Smooth muscle cell (in vitro differentiated cells): ENCODE data around the gene PARP15. TPM values are rescaled to one million over a fixed set of nuclear protein-coding genes. Genes with fewer than 3 reads are reported as not detected.

Experiments
- DNase-seq: peaks from one replicate; lab custom pipeline; 2025; ENCODE audit not compliant: unreplicated experiment; lab: John Stamatoyannopoulos, UW
- H2AFZ ChIP-seq: fragments of 200-600 bp; sonication (generic); 2 replicates; pipeline ENCODE4 v1.6.0; 2016; ENCODE audit warnings: antibody characterized with exemption, low read depth, mild to moderate bottlenecking
- H3F3A ChIP-seq: fragments of 200-600 bp; sonication (generic); 2 replicates; pipeline ENCODE4 v1.6.0; 2017; ENCODE audit warnings: antibody characterized with exemption, low read depth
- H3K27ac ChIP-seq: fragments of 200-600 bp; sonication (generic); 2 replicates; pipeline ENCODE4 v1.5.1; 2016; ENCODE audit warnings: low read depth, mild to moderate bottlenecking
- H3K27me3 ChIP-seq: fragments of 200-600 bp; sonication (generic); 2 replicates; pipeline ENCODE4 v1.6.1; 2016; ENCODE audit warnings: low read depth, mild to moderate bottlenecking
- H3K36me3 ChIP-seq: fragments of 200-600 bp; sonication (generic); 2 replicates; pipeline ENCODE4 v1.5.1; 2016; ENCODE audit warnings: low read depth
- H3K4me1 ChIP-seq: fragments of 200-600 bp; sonication (generic); 2 replicates; pipeline ENCODE4 v1.5.1; 2016; ENCODE audit warnings: low read depth
- H3K4me2 ChIP-seq: fragments of 200-600 bp; sonication (generic); 2 replicates; pipeline ENCODE4 v1.6.0; 2016; ENCODE audit warnings: mild to moderate bottlenecking
- H3K4me3 ChIP-seq: fragments of 200-600 bp; sonication (generic); 2 replicates; pipeline ENCODE4 v1.5.1; 2016; ENCODE audit warnings: mild to moderate bottlenecking
- H3K79me2 ChIP-seq: fragments of 200-600 bp; sonication (generic); 2 replicates; pipeline ENCODE4 v1.6.0; 2016; ENCODE audit warnings: low read depth, mild to moderate bottlenecking
- H3K9ac ChIP-seq: fragments of 200-600 bp; sonication (generic); 2 replicates; pipeline ENCODE4 v1.6.0; 2016; ENCODE audit warnings: low read depth
- H3K9me3 ChIP-seq: fragments of 200-600 bp; sonication (generic); replicated peaks from 2 replicates; pipeline ENCODE4 v1.5.1; 2016; ENCODE audit warnings: low read depth
- H4K20me1 ChIP-seq: fragments of 200-600 bp; sonication (generic); 2 replicates; pipeline ENCODE4 v1.6.0; 2016; ENCODE audit warnings: low read depth
- CTCF ChIP-seq: fragments of 200-600 bp; sonication (generic); IDR thresholded peaks from 2 replicates; pipeline ENCODE4 v1.5.1; 2017; ENCODE audit warnings: borderline replicate concordance, mild to moderate bottlenecking, antibody characterized with exemption; ENCODE audit not compliant: insufficient read depth, poor library complexity, severe bottlenecking
- WGBS: methylation state at CpG from one replicate; pipeline ENCODE4 v1.1.7; 2016; ENCODE audit warnings: low lambda C conversion rate; 5-methylcytosine and 5-hydroxymethylcytosine counted together
- polyA plus RNA-seq: library from polyadenylated mRNA; unstranded; fragments of >200 nt; fragmentation: Nextera tagmentation; extraction: Ambion mirVana; gene quantifications from 2 replicates; pipeline ENCODE4 v1.2.1, GENCODE V29; 2016
- total RNA-seq: library from RNA; depleted of rRNA; stranded (reverse); fragments of >200 nt; gene quantifications from 2 replicates; pipeline ENCODE4 v1.2.3, GENCODE V29; 2014

PARP15 gene
- total and polyA plus RNA-seq, 2 experiments from 2014 or later, result 0.40 TPM; not detected in 1

- WGBS, result 44% methylated on average over 3 of the region's 3 CpGs
- Histone ChIP-seq H3K4me3 (no peak overlapping the region), H3K9me3 (no peaks in the 10 kb centered on the region), H3K27ac (no peak overlapping the region), H3K79me2 (no peaks in the 10 kb centered on the region), H3K4me2 (peak overlapping the region; percentile 0), H3F3A (no peaks in the 10 kb centered on the region), H3K27me3 (no peaks in the 10 kb centered on the region), H2AFZ (no peak overlapping the region), H3K9ac (no peak overlapping the region), H4K20me1 (no peaks in the 10 kb centered on the region), H3K4me1 (peaks cover 8% of the 10 kb centered on the region), H3K36me3 (no peaks in the 10 kb centered on the region)
- no peak for TF ChIP-seq CTCF
- DNase-seq, result no peak
These were observed 37.9 kb downstream of the PARP15 start for GRCh38 chr3:122615303-122615702.

GRCh38 chr3:122618614-122619013 is 41.2 kb downstream of the PARP15 start:
- no peak overlapping the region for H3K4me3 ChIP-seq
- H3F3A ChIP-seq, result no peaks in the 10 kb centered on the region
- no peak for TF ChIP-seq CTCF
- no peak for DNase-seq
- H3K4me1 ChIP-seq, result peaks cover 8% of the 10 kb centered on the region
- no peaks in the 10 kb centered on the region for H3K9me3 ChIP-seq
- WGBS, result 79% methylated on average over 3 of the region's 3 CpGs
- no peak overlapping the region for H3K9ac ChIP-seq
- H3K79me2 ChIP-seq, result no peaks in the 10 kb centered on the region
- no peak overlapping the region for H3K27ac ChIP-seq
- no peaks in the 10 kb centered on the region for H4K20me1 ChIP-seq
- H3K36me3 ChIP-seq, result no peaks in the 10 kb centered on the region
- no peak overlapping the region for H2AFZ ChIP-seq
- no peak overlapping the region for H3K4me2 ChIP-seq
- H3K27me3 ChIP-seq, result no peaks in the 10 kb centered on the region

- Histone ChIP-seq H3K9me3 (no peaks in the 10 kb centered on the region), H3K27me3 (no peaks in the 10 kb centered on the region), H4K20me1 (no peaks in the 10 kb centered on the region), H3K9ac (no peak overlapping the region), H2AFZ (no peak overlapping the region), H3K4me2 (no peak overlapping the region), H3K4me1 (peaks cover 8% of the 10 kb centered on the region), H3K27ac (no peak overlapping the region), H3K4me3 (no peak overlapping the region), H3K79me2 (no peaks in the 10 kb centered on the region), H3F3A (no peaks in the 10 kb centered on the region), H3K36me3 (no peaks in the 10 kb centered on the region)
- WGBS, result 53% methylated on average over 4 of the region's 4 CpGs
- DNase-seq, result no peak
- no peak for TF ChIP-seq CTCF
These were observed 41.6 kb downstream of the PARP15 start for GRCh38 chr3:122619040-122619439.

- no peak overlapping the region for H3K27ac ChIP-seq
- no peak overlapping the region for H2AFZ ChIP-seq
- TF ChIP-seq CTCF, result no peak
- H3K27me3 ChIP-seq, result no peaks in the 10 kb centered on the region
- DNase-seq, result no peak
- H3K9ac ChIP-seq, result no peak overlapping the region
- no peaks in the 10 kb centered on the region for H3K79me2 ChIP-seq
- no peak overlapping the region for H3K4me2 ChIP-seq
- no peaks in the 10 kb centered on the region for H3K36me3 ChIP-seq
- H3K9me3 ChIP-seq, result no peaks in the 10 kb centered on the region
- H3K4me3 ChIP-seq, result no peak overlapping the region
- no peaks in the 10 kb centered on the region for H4K20me1 ChIP-seq
- H3F3A ChIP-seq, result no peaks in the 10 kb centered on the region
- peaks cover 5% of the 10 kb centered on the region for H3K4me1 ChIP-seq
- 93% methylated on average over 3 of the region's 4 CpGs for WGBS
These were observed 42.9 kb downstream of the PARP15 start for GRCh38 chr3:122620399-122620798.
